Measurements from ENCODE around the gene CORO2B. TPM values are rescaled to one million over a fixed set of nuclear protein-coding genes. Genes with fewer than 3 reads are reported as not detected.
"Not testable (repeated sequence)": the region's sequence is repeated elsewhere in the genome, so short reads cannot be mapped to it uniquely, and the experiment has no call there.

The CORO2B gene
- total and polyA plus RNA-seq, 9 donors: 7.5 to 61.0 (median 18.0) TPM

DNA sequence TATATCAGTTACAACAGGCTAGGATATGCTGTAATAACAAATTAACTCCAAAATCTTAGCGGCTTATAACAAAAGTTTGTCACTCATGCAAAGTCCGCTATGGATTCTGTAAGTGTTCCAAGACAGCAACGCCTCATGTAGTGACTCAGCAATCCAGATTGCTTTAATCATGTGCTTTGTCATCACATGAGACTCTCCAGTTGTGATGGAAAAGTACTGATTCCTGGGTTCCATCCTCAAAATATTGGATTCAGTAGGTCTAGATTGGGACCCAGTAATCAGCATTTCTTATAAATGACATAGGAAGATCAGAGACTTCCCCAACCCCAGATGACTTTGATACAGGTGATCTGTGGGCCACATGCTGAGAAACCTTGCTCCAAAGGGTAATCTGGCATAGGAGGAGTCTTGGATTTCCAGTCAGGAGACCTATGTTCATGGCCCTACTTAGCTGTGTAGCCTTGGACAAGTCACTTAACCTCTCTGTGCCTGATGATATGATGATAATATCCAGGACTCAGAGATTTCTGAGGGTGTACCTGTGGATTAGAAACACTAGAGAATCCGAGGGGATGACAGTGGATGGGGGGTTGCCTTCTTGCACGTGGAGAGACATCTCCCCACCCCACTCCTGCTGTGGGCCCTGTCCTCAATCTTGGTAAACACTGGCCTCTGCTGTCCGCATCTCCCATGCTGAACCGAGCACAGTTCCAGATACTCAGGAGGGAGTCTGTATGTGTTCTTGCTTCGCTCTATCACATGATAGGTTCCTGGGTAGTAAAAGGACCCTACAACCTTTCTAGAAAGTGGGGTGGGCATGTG lies 65.5 kb downstream of the CORO2B start:
- H3K9me3 ChIP-seq: no peaks in the 10 kb centered on the region
- no peak overlapping the region for H3K4me3 ChIP-seq
- TF ChIP-seq POLR2A (IDR thresholded peaks at IDR 0.05): no peak
- TF ChIP-seq, protein P1, sequence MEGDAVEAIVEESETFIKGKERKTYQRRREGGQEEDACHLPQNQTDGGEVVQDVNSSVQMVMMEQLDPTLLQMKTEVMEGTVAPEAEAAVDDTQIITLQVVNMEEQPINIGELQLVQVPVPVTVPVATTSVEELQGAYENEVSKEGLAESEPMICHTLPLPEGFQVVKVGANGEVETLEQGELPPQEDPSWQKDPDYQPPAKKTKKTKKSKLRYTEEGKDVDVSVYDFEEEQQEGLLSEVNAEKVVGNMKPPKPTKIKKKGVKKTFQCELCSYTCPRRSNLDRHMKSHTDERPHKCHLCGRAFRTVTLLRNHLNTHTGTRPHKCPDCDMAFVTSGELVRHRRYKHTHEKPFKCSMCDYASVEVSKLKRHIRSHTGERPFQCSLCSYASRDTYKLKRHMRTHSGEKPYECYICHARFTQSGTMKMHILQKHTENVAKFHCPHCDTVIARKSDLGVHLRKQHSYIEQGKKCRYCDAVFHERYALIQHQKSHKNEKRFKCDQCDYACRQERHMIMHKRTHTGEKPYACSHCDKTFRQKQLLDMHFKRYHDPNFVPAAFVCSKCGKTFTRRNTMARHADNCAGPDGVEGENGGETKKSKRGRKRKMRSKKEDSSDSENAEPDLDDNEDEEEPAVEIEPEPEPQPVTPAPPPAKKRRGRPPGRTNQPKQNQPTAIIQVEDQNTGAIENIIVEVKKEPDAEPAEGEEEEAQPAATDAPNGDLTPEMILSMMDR (IDR thresholded peaks at IDR 0.05): no peak
- TF ChIP-seq EP300 (IDR thresholded peaks at IDR 0.05): no peak
- intact Hi-C loops (cut with DNase I): no loop called here
- H3K27ac ChIP-seq: no peak overlapping the region
- DNase-seq: peak in 3 of 5 donors; percentile 9 to 21 (median 12)
- no peaks in the 10 kb centered on the region for H3K27me3 ChIP-seq
- peaks cover 23% of the 10 kb centered on the region for H3K4me1 ChIP-seq (ENCODE audit: insufficient read depth)
- no peaks in the 10 kb centered on the region for H3K36me3 ChIP-seq
- WGBS, 3 donors: 83 to 85% (median 84%) methylated on average over 8 of the region's 8 CpGs

DNA sequence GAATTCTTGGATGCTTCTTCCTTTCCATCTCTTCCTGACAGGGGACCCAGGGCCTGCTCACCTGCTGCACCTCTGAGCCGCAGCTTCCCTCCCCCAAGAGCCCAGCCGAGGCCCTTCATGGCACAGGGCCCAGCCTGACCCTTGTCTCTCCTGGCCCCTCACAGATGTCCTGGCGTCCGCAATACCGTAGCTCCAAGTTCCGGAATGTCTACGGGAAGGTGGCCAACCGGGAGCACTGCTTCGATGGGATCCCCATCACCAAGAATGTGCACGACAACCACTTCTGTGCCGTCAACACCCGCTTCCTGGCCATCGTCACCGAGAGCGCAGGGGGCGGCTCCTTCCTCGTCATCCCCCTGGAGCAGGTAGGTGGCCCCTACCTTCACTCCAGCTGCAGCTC lies 66.2 kb downstream of the CORO2B start:
- H3K27ac ChIP-seq: no peak overlapping the region
- TF ChIP-seq EP300 (IDR thresholded peaks at IDR 0.05): no peak
- no peak for TF ChIP-seq POLR2A (IDR thresholded peaks at IDR 0.05)
- TF ChIP-seq, protein P1 (IDR thresholded peaks at IDR 0.05): no peak
- H3K36me3 ChIP-seq: no peaks in the 10 kb centered on the region
- H3K4me1 ChIP-seq (ENCODE audit: insufficient read depth): peaks cover 18% of the 10 kb centered on the region
- H3K4me3 ChIP-seq: no peak overlapping the region
- peak in 3 of 5 donors; percentile 28 to 38 (median 33) for DNase-seq
- no peaks in the 10 kb centered on the region for H3K27me3 ChIP-seq
- WGBS, 3 donors: 90 to 95% (median 93%) methylated on average over 17 of the region's 17 CpGs
- no peaks in the 10 kb centered on the region for H3K9me3 ChIP-seq
- intact Hi-C loops (cut with DNase I): no loop called here

DNA sequence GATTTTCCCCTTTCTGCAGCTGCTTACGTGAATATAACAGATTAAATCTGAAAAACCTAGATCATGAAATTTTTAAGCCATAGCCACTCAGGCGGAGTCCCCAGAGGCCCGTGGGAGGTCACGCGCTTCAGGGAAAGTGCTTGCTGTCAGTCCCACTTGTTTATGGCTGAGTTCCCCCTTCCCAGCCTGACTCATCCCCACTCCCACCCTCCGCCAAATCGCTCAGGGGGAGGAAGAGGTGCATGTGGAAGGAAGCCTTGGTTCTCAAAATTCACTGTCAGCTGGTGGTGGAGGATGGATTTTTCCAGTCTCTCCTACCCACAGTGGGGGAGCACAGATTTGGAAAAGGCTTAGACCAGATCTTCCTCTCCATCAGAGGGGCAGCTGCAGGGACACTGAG lies 67.4 kb downstream of the CORO2B start:
- no peaks in the 10 kb centered on the region for H3K27me3 ChIP-seq
- H3K36me3 ChIP-seq: no peaks in the 10 kb centered on the region
- H3K4me3 ChIP-seq: no peak overlapping the region
- peak in 2 of 5 donors; percentile 32 for DNase-seq
- TF ChIP-seq, protein P1 (IDR thresholded peaks at IDR 0.05): no peak
- intact Hi-C loops (cut with DNase I): no loop called here
- 54 to 62% (median 61%) methylated on average over 7 of the region's 7 CpGs for WGBS, 3 donors
- H3K27ac ChIP-seq: no peak overlapping the region
- no peaks in the 10 kb centered on the region for H3K9me3 ChIP-seq
- peaks cover 12% of the 10 kb centered on the region for H3K4me1 ChIP-seq (ENCODE audit: insufficient read depth)

DNA sequence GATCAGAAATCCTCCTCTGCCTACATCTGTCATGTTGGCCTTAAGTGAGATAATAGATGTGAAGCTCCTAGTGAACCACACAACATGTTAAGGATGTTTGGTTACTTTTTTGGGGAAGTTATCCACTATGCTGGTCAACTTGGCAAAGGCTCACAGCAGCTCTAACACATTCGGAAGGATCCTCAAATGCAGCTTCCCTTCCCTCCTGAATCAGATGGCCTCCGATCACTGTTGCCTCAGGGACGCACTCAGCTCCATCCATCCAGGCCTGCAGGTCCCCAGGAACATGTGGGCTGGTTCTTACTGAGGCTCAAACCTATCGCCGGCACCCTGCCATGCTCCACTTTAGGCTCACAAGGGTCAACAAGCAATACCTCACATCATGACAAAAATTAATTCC lies 67.9 kb downstream of the CORO2B start:
- intact Hi-C loops (cut with DNase I): no loop called here
- Histone ChIP-seq H3K27ac (no peak overlapping the region), H3K4me1 (ENCODE audit: insufficient read depth) (peaks cover 7% of the 10 kb centered on the region), H3K4me3 (no peak overlapping the region), H3K36me3 (no peaks in the 10 kb centered on the region), H3K9me3 (no peaks in the 10 kb centered on the region), H3K27me3 (no peaks in the 10 kb centered on the region)
- no peak for TF ChIP-seq EP300 (IDR thresholded peaks at IDR 0.05)
- TF ChIP-seq, protein P1 (IDR thresholded peaks at IDR 0.05): no peak
- TF ChIP-seq POLR2A (IDR thresholded peaks at IDR 0.05): no peak
- WGBS, 3 donors: 78 to 84% (median 80%) methylated on average over 5 of the region's 5 CpGs
- DNase-seq: peak in 3 of 5 donors; percentile 5 to 17 (median 8)

DNA sequence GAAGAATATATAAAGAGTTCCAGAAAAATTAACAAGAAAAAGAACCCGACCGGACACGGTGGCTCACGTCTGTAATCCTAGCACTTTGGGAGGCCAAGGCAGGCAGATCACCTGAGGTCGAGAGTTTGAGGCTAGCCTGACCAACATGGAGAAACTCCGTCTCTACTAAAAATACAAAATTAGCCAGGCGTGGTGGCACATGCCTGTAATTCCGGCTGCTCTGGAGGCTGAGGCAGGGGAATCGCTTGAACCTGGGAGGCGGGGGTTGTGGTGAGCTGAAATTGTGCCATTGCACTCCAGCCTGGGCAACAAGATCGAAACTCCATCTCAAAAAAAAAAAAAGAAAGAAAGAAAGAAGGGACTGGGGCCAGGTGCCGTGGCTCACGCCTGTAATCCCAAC lies 68.6 kb downstream of the CORO2B start:
- H3K27ac ChIP-seq; H3K4me1 ChIP-seq (ENCODE audit: insufficient read depth); H3K27me3 ChIP-seq; H3K9me3 ChIP-seq; H3K36me3 ChIP-seq; H3K4me3 ChIP-seq; intact Hi-C loops (cut with DNase I): not testable (repeated sequence)
- WGBS, 3 donors: 94 to 97% (median 95%) methylated on average over 13 of the region's 13 CpGs
- DNase-seq: peak in 3 of 5 donors; percentile 4 to 8 (median 7)

All from ovary (tissue), 9 donors.